ENCODE measurements around the gene EOLA1. TPM values are rescaled to one million over a fixed set of nuclear protein-coding genes. Genes with fewer than 3 reads are reported as not detected.
"Not testable (repeated sequence)": the region's sequence is repeated elsewhere in the genome, so short reads cannot be mapped to it uniquely, and the experiment has no call there.

Gene EOLA1
- total RNA-seq, 4 donors from 2014 or later = 12.3 to 30.7 (median 17.7) TPM

DNA sequence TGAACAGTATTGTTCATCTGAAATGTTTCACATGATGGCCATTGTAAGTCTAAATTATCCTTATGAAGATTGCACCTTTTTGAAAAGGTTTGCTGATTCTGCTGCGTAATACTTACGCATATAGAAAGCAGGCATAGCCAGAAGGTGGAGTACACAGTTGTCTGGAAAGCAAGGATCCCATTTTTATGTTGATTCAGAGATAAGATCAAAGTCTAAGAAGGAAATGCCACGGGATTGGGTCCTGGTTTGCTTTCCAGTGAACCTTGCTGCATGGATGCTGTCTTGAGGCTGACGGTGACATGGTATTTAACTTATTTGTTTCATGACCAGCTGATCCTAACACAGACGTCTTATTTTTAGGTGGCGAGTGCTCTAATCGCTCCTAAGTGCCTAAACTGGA is 31.0 kb downstream of the EOLA1 start:
- Histone ChIP-seq H3K36me3 (no peaks in the 10 kb centered on the region), H3K9me3 (no peaks in the 10 kb centered on the region), H3K27ac (no peak overlapping the region), H3K27me3 (no peaks in the 10 kb centered on the region), H3K4me3 (no peak overlapping the region), H3K4me1 (no peaks in the 10 kb centered on the region)
- intact Hi-C loops (cut with DNase I; ENCODE audit: low total_unique reads) = no loop called here
- TF ChIP-seq POLR2AphosphoS5 (IDR thresholded peaks at IDR 0.05) (no peak), EP300 (IDR thresholded peaks at IDR 0.05; ENCODE audit: low read depth) (no peak), POLR2A (IDR thresholded peaks at IDR 0.05) (no peak)
- TF ChIP-seq, protein P1, sequence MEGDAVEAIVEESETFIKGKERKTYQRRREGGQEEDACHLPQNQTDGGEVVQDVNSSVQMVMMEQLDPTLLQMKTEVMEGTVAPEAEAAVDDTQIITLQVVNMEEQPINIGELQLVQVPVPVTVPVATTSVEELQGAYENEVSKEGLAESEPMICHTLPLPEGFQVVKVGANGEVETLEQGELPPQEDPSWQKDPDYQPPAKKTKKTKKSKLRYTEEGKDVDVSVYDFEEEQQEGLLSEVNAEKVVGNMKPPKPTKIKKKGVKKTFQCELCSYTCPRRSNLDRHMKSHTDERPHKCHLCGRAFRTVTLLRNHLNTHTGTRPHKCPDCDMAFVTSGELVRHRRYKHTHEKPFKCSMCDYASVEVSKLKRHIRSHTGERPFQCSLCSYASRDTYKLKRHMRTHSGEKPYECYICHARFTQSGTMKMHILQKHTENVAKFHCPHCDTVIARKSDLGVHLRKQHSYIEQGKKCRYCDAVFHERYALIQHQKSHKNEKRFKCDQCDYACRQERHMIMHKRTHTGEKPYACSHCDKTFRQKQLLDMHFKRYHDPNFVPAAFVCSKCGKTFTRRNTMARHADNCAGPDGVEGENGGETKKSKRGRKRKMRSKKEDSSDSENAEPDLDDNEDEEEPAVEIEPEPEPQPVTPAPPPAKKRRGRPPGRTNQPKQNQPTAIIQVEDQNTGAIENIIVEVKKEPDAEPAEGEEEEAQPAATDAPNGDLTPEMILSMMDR (IDR thresholded peaks at IDR 0.05) = no peak
- DNase-seq = peak; percentile 18
- WGBS, 2 donors (ENCODE audit: low coverage in 1 of 2) = 75% methylated on average over 7 of the region's 7 CpGs; no CpG with 5 or more reads in 1 of the 2 donors
- in situ Hi-C loops (cut with MboI; ENCODE audit: low pct_ligation_motif_present in 1 of 4, low pct_unique_long_range_greater_than_20kb in 1 of 4, low sequenced_read_pairs in 3 of 4) = no loop called here

DNA sequence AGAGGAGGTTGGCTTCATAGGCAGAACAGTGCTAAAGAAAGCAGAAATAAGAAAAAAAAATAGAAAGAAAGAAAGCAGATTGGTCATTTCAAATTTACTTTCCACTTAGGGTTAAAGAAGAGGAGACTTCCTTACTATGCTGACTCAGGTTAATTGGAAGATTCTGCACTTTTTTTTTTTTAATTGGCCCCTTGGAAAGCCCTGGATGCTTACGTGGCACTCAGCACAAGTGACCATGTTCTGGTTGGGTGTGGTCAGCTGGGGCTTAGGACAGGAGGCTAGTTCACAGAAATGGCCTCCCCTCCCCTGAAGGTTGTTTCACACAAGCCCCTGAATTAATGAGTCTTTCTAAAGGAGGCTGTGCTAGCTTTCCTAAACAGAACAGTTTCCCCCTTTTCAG is 31.9 kb downstream of the EOLA1 start:
- Histone ChIP-seq H3K9me3 (no peaks in the 10 kb centered on the region), H3K4me3 (no peak overlapping the region), H3K36me3 (no peaks in the 10 kb centered on the region), H3K27me3 (no peaks in the 10 kb centered on the region), H3K27ac (no peak overlapping the region), H3K4me1 (no peaks in the 10 kb centered on the region)
- intact Hi-C loops (cut with DNase I; ENCODE audit: low total_unique reads) (no loop called here), in situ Hi-C loops (cut with MboI; ENCODE audit: low pct_ligation_motif_present in 1 of 4, low pct_unique_long_range_greater_than_20kb in 1 of 4, low sequenced_read_pairs in 3 of 4) (no loop called here)
- 29 to 31% methylated on average over 1 of the region's 1 CpG for WGBS, 2 donors (ENCODE audit: low coverage in 1 of 2)
- no peak for TF ChIP-seq POLR2A (IDR thresholded peaks at IDR 0.05)
- TF ChIP-seq, protein P1 (IDR thresholded peaks at IDR 0.05) = no peak
- no peak for TF ChIP-seq EP300 (IDR thresholded peaks at IDR 0.05; ENCODE audit: low read depth)
- no peak for TF ChIP-seq POLR2AphosphoS5 (IDR thresholded peaks at IDR 0.05)
- no peak for DNase-seq

DNA sequence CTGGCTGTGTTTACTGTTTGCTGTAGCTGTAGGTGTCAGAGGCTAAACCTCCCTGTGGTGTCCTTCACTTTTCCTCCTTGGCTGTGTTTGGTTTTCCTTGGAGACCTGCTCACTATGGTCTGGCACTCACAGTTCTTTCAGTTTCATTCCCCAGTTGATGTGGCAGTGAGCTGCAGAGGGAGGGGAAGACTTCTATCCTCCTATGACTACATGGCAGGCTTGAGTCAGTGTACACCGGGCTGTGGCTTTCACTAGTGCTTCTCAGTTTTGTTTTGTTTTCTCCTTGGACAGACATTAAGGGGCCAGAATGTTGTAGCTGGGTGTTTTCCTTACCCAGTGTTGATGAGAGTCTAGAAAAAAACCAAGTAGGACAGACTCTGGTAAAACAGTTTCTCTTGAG is 32.6 kb downstream of the EOLA1 start:
- in situ Hi-C loops (cut with MboI; ENCODE audit: low pct_ligation_motif_present in 1 of 4, low pct_unique_long_range_greater_than_20kb in 1 of 4, low sequenced_read_pairs in 3 of 4); DNase-seq; H3K27ac ChIP-seq; H3K36me3 ChIP-seq; H3K9me3 ChIP-seq; H3K27me3 ChIP-seq; H3K4me3 ChIP-seq; intact Hi-C loops (cut with DNase I; ENCODE audit: low total_unique reads); H3K4me1 ChIP-seq: not testable (repeated sequence)
- no CpG with 5 or more reads among the region's 1 CpG for WGBS, 2 donors (ENCODE audit: low coverage in 1 of 2)

DNA sequence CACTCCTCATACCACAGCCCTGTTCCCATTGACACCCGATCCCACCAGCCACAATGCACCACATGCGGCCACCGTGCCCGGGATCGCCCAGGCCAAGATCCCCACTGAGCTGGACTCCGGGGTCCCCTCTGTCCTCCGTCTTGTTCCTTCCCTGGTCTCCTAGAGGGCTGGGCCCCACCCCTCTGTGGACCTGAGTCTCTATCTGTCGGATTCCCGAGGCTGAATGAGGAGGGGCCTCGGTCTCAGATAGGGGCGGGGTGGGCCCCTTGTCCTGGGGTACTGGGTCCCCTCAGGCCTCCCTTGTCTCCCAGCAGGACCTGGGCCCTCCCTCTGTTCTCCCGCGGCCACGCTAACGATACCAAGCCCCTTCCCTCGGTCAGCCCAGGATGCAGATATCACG is 44.8 kb downstream of the EOLA1 start:
- H3K27me3 ChIP-seq; DNase-seq; H3K9me3 ChIP-seq; intact Hi-C loops (cut with DNase I; ENCODE audit: low total_unique reads); H3K27ac ChIP-seq; H3K36me3 ChIP-seq; H3K4me1 ChIP-seq; H3K4me3 ChIP-seq; in situ Hi-C loops (cut with MboI; ENCODE audit: low pct_ligation_motif_present in 1 of 4, low pct_unique_long_range_greater_than_20kb in 1 of 4, low sequenced_read_pairs in 3 of 4): not testable (repeated sequence)
- WGBS, 2 donors (ENCODE audit: low coverage in 1 of 2) = 88% methylated on average over 3 of the region's 17 CpGs; no CpG with 5 or more reads in 1 of the 2 donors

DNA sequence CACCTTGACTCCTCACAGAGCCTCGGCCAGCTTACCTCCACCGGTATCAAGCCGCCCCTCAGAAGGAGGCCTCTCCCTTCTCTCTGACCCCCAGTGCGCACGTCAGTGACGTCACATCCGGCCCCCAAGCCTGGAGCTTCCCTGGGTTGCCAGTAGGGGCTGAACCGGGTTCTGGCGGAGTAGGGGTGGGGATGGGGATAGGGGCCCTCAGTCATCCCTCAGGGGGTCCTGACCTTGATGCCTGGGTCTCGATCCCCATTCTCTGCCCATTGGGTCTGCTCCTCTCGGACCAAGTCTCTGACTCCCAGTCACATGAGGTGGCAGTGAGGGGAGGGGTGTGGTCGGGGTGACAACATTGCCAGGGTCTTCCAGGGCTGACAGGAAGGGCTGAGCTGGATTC is 46.5 kb downstream of the EOLA1 start, which contains the start of gene MAGEA9B:
Gene MAGEA9B, minus strand, starts transcription at position 101 of the 400 bp plus-strand sequence. CDS start 4,280 bp downstream, outside the sequence.
- intact Hi-C loops (cut with DNase I; ENCODE audit: low total_unique reads); in situ Hi-C loops (cut with MboI; ENCODE audit: low pct_ligation_motif_present in 1 of 4, low pct_unique_long_range_greater_than_20kb in 1 of 4, low sequenced_read_pairs in 3 of 4); H3K9me3 ChIP-seq; H3K4me3 ChIP-seq; H3K36me3 ChIP-seq; H3K4me1 ChIP-seq; H3K27ac ChIP-seq; DNase-seq; H3K27me3 ChIP-seq: not testable (repeated sequence)
- no CpG with 5 or more reads among the region's 12 CpGs for WGBS, 2 donors (ENCODE audit: low coverage in 1 of 2)

DNA sequence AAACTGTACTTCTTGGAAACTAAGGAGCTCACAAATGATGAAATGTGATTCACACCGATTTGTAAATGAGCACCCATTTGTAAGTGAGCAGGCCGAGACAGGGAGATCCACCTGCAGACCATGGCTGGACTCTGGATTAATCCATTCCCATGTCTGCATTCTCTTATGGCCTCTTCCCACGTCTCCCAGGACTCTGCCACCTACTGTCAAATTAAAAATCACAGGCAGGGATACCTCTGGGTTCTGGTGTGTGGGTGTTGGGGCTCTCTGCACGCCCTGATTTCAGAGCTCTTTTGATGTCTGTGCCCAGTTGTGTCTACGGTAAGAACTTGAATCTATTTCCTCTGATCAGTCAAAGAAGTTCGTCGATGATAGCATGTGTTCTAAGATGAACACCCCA is 50.2 kb downstream of the EOLA1 start:
- H3K4me3 ChIP-seq; H3K27ac ChIP-seq; H3K27me3 ChIP-seq; in situ Hi-C loops (cut with MboI; ENCODE audit: low pct_ligation_motif_present in 1 of 4, low pct_unique_long_range_greater_than_20kb in 1 of 4, low sequenced_read_pairs in 3 of 4); H3K36me3 ChIP-seq; DNase-seq; H3K9me3 ChIP-seq; intact Hi-C loops (cut with DNase I; ENCODE audit: low total_unique reads); H3K4me1 ChIP-seq: not testable (repeated sequence)
- whole genome bisulfite sequencing, 2 donors (ENCODE audit: low coverage in 1 of 2) = no CpG with 5 or more reads among the region's 7 CpGs

DNA sequence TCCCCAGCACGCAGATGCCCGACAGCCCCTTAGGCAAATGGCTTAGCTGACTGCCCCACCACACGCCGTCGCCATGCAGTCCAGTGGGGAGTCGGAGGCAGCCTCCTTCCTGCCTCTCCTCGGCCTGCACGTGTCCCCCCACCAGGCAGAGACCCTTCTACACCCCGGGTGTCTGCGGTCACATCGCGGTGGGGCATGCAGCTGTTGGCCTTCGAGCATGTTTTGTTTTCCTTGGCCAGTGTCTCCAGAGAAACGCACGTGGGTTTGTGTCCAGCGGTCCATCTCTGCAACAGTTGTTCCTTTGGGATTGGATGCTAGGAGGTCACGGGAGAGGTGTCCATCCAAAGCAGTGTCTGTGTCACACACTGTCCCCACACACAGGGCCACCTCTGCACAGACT is 54.4 kb downstream of the EOLA1 start, which contains the start of gene HSFX2:
Gene HSFX2, minus strand, starts transcription at position 101 of the 400 bp plus-strand sequence. CDS start 614 bp downstream, outside the sequence.
- in situ Hi-C loops (cut with MboI; ENCODE audit: low pct_ligation_motif_present in 1 of 4, low pct_unique_long_range_greater_than_20kb in 1 of 4, low sequenced_read_pairs in 3 of 4); H3K9me3 ChIP-seq; H3K36me3 ChIP-seq; H3K27me3 ChIP-seq; H3K4me1 ChIP-seq; H3K27ac ChIP-seq; intact Hi-C loops (cut with DNase I; ENCODE audit: low total_unique reads); H3K4me3 ChIP-seq; DNase-seq: not testable (repeated sequence)
- WGBS, 2 donors (ENCODE audit: low coverage in 1 of 2) = no CpG with 5 or more reads among the region's 17 CpGs

DNA sequence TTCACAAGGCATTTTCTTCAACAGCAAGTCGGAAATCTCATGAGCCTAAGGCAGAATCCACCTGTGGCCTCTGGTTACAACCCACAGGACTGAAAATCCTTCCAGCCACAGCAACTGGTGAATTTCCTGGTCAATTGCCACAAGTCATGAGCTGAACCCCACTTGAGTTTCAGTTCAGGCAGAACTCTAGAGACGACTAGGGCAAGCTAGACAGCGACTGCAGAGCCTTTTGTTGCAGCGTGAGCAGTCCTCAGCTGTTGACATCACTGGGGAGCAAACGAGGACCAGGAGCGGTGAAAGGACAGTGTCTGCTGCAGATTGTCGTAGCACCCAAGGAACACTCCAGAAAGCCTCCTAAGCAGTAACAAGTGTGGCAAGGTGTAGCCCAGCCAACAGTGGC is 55.1 kb downstream of the EOLA1 start:
- H3K4me1 ChIP-seq; H3K9me3 ChIP-seq; H3K4me3 ChIP-seq; H3K27ac ChIP-seq; H3K27me3 ChIP-seq; H3K36me3 ChIP-seq; intact Hi-C loops (cut with DNase I; ENCODE audit: low total_unique reads); DNase-seq; in situ Hi-C loops (cut with MboI; ENCODE audit: low pct_ligation_motif_present in 1 of 4, low pct_unique_long_range_greater_than_20kb in 1 of 4, low sequenced_read_pairs in 3 of 4): not testable (repeated sequence)
- WGBS, 2 donors (ENCODE audit: low coverage in 1 of 2) = no CpG with 5 or more reads among the region's 7 CpGs

All from transverse colon (tissue), 4 donors.